IMR-90 (cell line): Measurements from ENCODE around the gene POLR3G. TPM values are rescaled to one million over a fixed set of nuclear protein-coding genes. Genes with fewer than 3 reads are reported as not detected.
A peak's percentile ranks its signal among the peaks of the same experiment; 100 is the strongest.

ENCODE experiments used
- ATAC-seq: fragments of 200-7000 bp; cut with Tn5 transposase; 2 replicates; pipeline ENCODE4 v1.9.1; 2020; ENCODE audit warnings: low read depth, mild to moderate bottlenecking, moderate library complexity
- BruUV-seq: library from RNA; stranded (reverse); fragments of 400-500 nt; replicated peaks from 2 replicates; lab custom pipeline; 2021; lab: Mats Ljungman, UMichigan
- CTCF ChIA-PET: fragments of 300-600 bp; formaldehyde crosslinking; extraction: SDS; loops from one replicate; lab custom pipeline; 2021; ENCODE audit warnings: antibody characterized with exemption; lab: Yijun Ruan, JAX
- POLR2A ChIA-PET: fragments of 300-600 bp; sonication (Branson Sonifier 250); formaldehyde crosslinking; loops from one replicate; lab custom pipeline; 2022; ENCODE audit warnings: antibody characterized with exemption; ENCODE audit not compliant: unreplicated experiment; lab: Charles Lee
- DNase-seq: peaks from one replicate; pipeline ENCODE4 v3.0.0; 2013
- H2AFZ ChIP-seq: replicated peaks from 2 replicates; pipeline ENCODE3; 2013; ENCODE audit warnings: low read length, mild to moderate bottlenecking; ENCODE audit not compliant: poor library complexity
- H2AK5ac ChIP-seq: 2 replicates; pipeline ENCODE4 v1.6.1; 2013; ENCODE audit warnings: low read depth, low read length, inconsistent platforms
- H2AK9ac ChIP-seq: replicated peaks from 2 replicates; pipeline ENCODE3; 2013; ENCODE audit warnings: mild to moderate bottlenecking, low read depth, low read length, moderate library complexity; ENCODE audit not compliant: poor library complexity
- H2BK120ac ChIP-seq: 2 replicates; pipeline ENCODE4 v1.6.1; 2013; ENCODE audit warnings: low read depth, low read length, inconsistent platforms
- H2BK15ac ChIP-seq: 3 replicates; pipeline ENCODE4 v1.6.1; 2013; ENCODE audit warnings: low read depth, low read length, inconsistent platforms
- H2BK20ac ChIP-seq: 2 replicates; pipeline ENCODE4 v1.6.1; 2013; ENCODE audit warnings: low read depth, mild to moderate bottlenecking, inconsistent platforms, low read length, moderate library complexity
- H2BK5ac ChIP-seq: 2 replicates; pipeline ENCODE4 v1.6.1; 2013; ENCODE audit warnings: mild to moderate bottlenecking, low read depth, low read length, inconsistent platforms; ENCODE audit not compliant: poor library complexity, severe bottlenecking
- H3K14ac ChIP-seq: replicated peaks from 2 replicates; pipeline ENCODE4 v1.6.1; 2013; ENCODE audit warnings: low read depth, low read length, inconsistent platforms
- H3K18ac ChIP-seq: 2 replicates; pipeline ENCODE4 v1.6.1; 2013; ENCODE audit warnings: low read depth, low read length, control low read depth
- H3K23ac ChIP-seq: 2 replicates; pipeline ENCODE4 v1.6.1; 2013; ENCODE audit warnings: low read depth, low read length, inconsistent platforms
- H3K27ac ChIP-seq: 2 replicates; pipeline ENCODE4 v1.5.1; 2013; ENCODE audit warnings: mild to moderate bottlenecking, control low read depth, low read length; ENCODE audit not compliant: insufficient read depth
- H3K27me3 ChIP-seq: 2 replicates; pipeline ENCODE4 v1.6.1; 2013; ENCODE audit warnings: low read length; ENCODE audit not compliant: control insufficient read depth, insufficient read depth
- H3K36me3 ChIP-seq: 2 replicates; pipeline ENCODE4 v1.6.1; 2013; ENCODE audit warnings: low read length, mixed read lengths; ENCODE audit not compliant: control insufficient read depth, insufficient read depth
- H3K4ac ChIP-seq: 2 replicates; pipeline ENCODE4 v1.6.1; 2013; ENCODE audit warnings: low read depth, low read length, inconsistent platforms
- H3K4me1 ChIP-seq: 2 replicates; pipeline ENCODE4 v1.6.1; 2013; ENCODE audit warnings: low read length, mixed read lengths; ENCODE audit not compliant: control insufficient read depth, insufficient read depth
- H3K4me2 ChIP-seq: 2 replicates; pipeline ENCODE4 v1.6.1; 2013; ENCODE audit warnings: low read depth, mild to moderate bottlenecking, control low read depth, low read length, moderate library complexity
- H3K4me3 ChIP-seq: 2 replicates; pipeline ENCODE4 v1.5.1; 2013; ENCODE audit warnings: low read depth, mild to moderate bottlenecking, control low read depth, low read length, moderate library complexity; ENCODE audit not compliant: insufficient read depth
- H3K56ac ChIP-seq: 2 replicates; pipeline ENCODE4 v1.6.1; 2013; ENCODE audit warnings: low read length, inconsistent platforms; ENCODE audit not compliant: insufficient read depth; ENCODE audit errors: extremely low read depth
- H3K79me1 ChIP-seq, 2 experiments: 2 replicates each; pipeline ENCODE4 v1.6.1; 2013; ENCODE audit warnings: low read length in 2 of 2, inconsistent platforms in 1 of 2, low read depth in 1 of 2
- H3K9ac ChIP-seq: 2 replicates; pipeline ENCODE4 v1.6.1; 2013; ENCODE audit warnings: low read depth, low read length, control low read depth
- H3K9me1 ChIP-seq: 2 replicates; pipeline ENCODE4 v1.6.1; 2013; ENCODE audit warnings: low read length, inconsistent platforms; ENCODE audit not compliant: insufficient read depth
- H3K9me3 ChIP-seq: 2 replicates; pipeline ENCODE4 v1.6.1; 2013; ENCODE audit warnings: low read length; ENCODE audit not compliant: control insufficient read depth, insufficient read depth
- H4K20me1 ChIP-seq: 2 replicates; pipeline ENCODE4 v1.6.1; 2013; ENCODE audit warnings: low read length, inconsistent platforms; ENCODE audit not compliant: insufficient read depth
- H4K5ac ChIP-seq: 2 replicates; pipeline ENCODE4 v1.6.1; 2013; ENCODE audit warnings: mild to moderate bottlenecking, low read depth, low read length, control low read depth
- H4K8ac ChIP-seq, 2 experiments: 2 replicates each; pipeline ENCODE4 v1.6.1; 2013; ENCODE audit warnings: low read depth in 2 of 2, low read length in 2 of 2, control low read depth in 1 of 2, inconsistent platforms in 1 of 2
- H4K91ac ChIP-seq: 2 replicates; pipeline ENCODE4 v1.6.1; 2013; ENCODE audit warnings: low read depth, low read length, inconsistent platforms; ENCODE audit not compliant: insufficient read depth
- BHLHE40 ChIP-seq: fragments of 150-350 bp; IDR thresholded peaks from 2 replicates; pipeline ENCODE4 v1.6.1; 2016; ENCODE audit warnings: mild to moderate bottlenecking, low read depth, low read length
- CEBPB ChIP-seq: IDR thresholded peaks from 2 replicates; pipeline ENCODE4 v1.6.1; 2012; ENCODE audit warnings: low read depth, low read length, improper control_type of control experiment
- CHD1 ChIP-seq: IDR thresholded peaks from 2 replicates; pipeline ENCODE4 v1.6.1; 2012; ENCODE audit warnings: low read depth, low read length, improper control_type of control experiment
- CTCF ChIP-seq: conservative IDR thresholded peaks from 2 replicates; pipeline ENCODE4 v1.5.1; 2012; ENCODE audit warnings: mild to moderate bottlenecking, low read depth, low read length, improper control_type of control experiment
- FOS ChIP-seq: fragments of 150-350 bp; IDR thresholded peaks from 2 replicates; pipeline ENCODE4 v1.6.1; 2016; ENCODE audit warnings: low read depth, low read length
- MAFK ChIP-seq: IDR thresholded peaks from 2 replicates; pipeline ENCODE4 v1.6.1; 2012; ENCODE audit warnings: low read depth, low read length, improper control_type of control experiment
- MAZ ChIP-seq: IDR thresholded peaks from 2 replicates; pipeline ENCODE4 v1.6.1; 2012; ENCODE audit warnings: low read depth, mild to moderate bottlenecking, low read length, improper control_type of control experiment, moderate library complexity, borderline replicate concordance
- NFE2L2 ChIP-seq: fragments of 150-350 bp; IDR thresholded peaks from 2 replicates; pipeline ENCODE4 v1.6.1; 2016; ENCODE audit warnings: low read depth, mild to moderate bottlenecking, low read length
- POLR2A ChIP-seq: IDR thresholded peaks from 2 replicates; pipeline ENCODE4 v1.6.1; 2012; ENCODE audit warnings: mild to moderate bottlenecking, low read depth, low read length
- RAD21 ChIP-seq: IDR thresholded peaks from 2 replicates; pipeline ENCODE4 v1.6.1; 2012; ENCODE audit warnings: low read length, improper control_type of control experiment
- RCOR1 ChIP-seq: IDR thresholded peaks from 2 replicates; pipeline ENCODE4 v1.6.1; 2012; ENCODE audit warnings: mild to moderate bottlenecking, low read length, improper control_type of control experiment; ENCODE audit not compliant: insufficient replicate concordance
- RFX5 ChIP-seq: IDR thresholded peaks from 2 replicates; pipeline ENCODE4 v1.8.0; 2012; ENCODE audit warnings: low read depth, mild to moderate bottlenecking, low read length, moderate library complexity
- USF2 ChIP-seq: fragments of 150-350 bp; IDR thresholded peaks from 2 replicates; pipeline ENCODE4 v1.6.1; 2017; ENCODE audit warnings: mild to moderate bottlenecking, antibody characterized with exemption, low read length, low read depth
- WGBS, 2 experiments: methylation state at CpG; one replicate each; pipeline versions ENCODE4 v1.1.5 to v1.1.7; 2013; ENCODE audit warnings: missing lambda C conversion rate in 2 of 2; ENCODE audit not compliant: insufficient read length in 1 of 2; ENCODE audit errors: extremely low coverage in 2 of 2; 5-methylcytosine and 5-hydroxymethylcytosine counted together
- dilution Hi-C: fragments of 300-500 bp; cut with HindIII; formaldehyde crosslinking; loops from one replicate; pipeline ENCODE4 v1.14.3; 2018; ENCODE audit warnings: low sequenced_read_pairs; ENCODE audit not compliant: unreplicated experiment
- in situ Hi-C: fragments of 300-500 bp; cut with MboI; formaldehyde crosslinking; loops from 3 replicates; pipeline ENCODE4 v1.14.3; 2019; ENCODE audit warnings: low sequenced_read_pairs, inconsistent platforms, mixed read lengths
- intact Hi-C: fragments of 100-400 bp; cut with micrococcal nuclease; formaldehyde crosslinking; loops from 2 replicates; pipeline ENCODE4 v1.10.0; 2022
- polyA plus RNA-seq, 3 experiments: library from polyadenylated mRNA; depleted of rRNA; stranded (reverse); fragments of >200 nt; gene quantifications; 2 replicates each; pipeline ENCODE4 v1.2.3, GENCODE V29; 2012; ENCODE audit warnings: low replicate concordance in 1 of 3
- total RNA-seq: library from RNA; depleted of rRNA; stranded (reverse); fragments of >200 nt; gene quantifications from 2 replicates; pipeline ENCODE4 v1.2.3, GENCODE V29; 2012
- TF ChIP-seq, protein P1 (sequence below): fragments of 150-350 bp; IDR thresholded peaks from 2 replicates; pipeline ENCODE4 v1.6.1; 2016; ENCODE audit warnings: low read depth, mild to moderate bottlenecking, low read length, moderate library complexity, borderline replicate concordance

The POLR3G gene
- total and polyA plus RNA-seq, 2 of the 4 experiments (the other 2 are of a cell fraction): 10.6 to 11.6 TPM

GRCh38 chr5:90548069-90548593 lies 73.5 kb downstream of the POLR3G start:
- no peak overlapping the region for H2BK20ac ChIP-seq
- no peak overlapping the region for H3K23ac ChIP-seq
- ATAC-seq (no peak), DNase-seq (no peak)
- no peak overlapping the region for H2BK120ac ChIP-seq
- no peak overlapping the region for H4K8ac ChIP-seq
- no peak overlapping the region for H4K91ac ChIP-seq
- H3K27me3 ChIP-seq: peaks cover 2% of the 10 kb centered on the region
- POLR2A ChIA-PET: no interaction called here
- no peak overlapping the region for H3K4me3 ChIP-seq
- no peak overlapping the region for H3K9ac ChIP-seq
- no peak overlapping the region for H3K4me2 ChIP-seq
- in situ Hi-C loops: no loop called here
- no peaks in the 10 kb centered on the region for H4K20me1 ChIP-seq
- H3K9me3 ChIP-seq: no peaks in the 10 kb centered on the region
- no peak overlapping the region for H2AK9ac ChIP-seq
- H3K4me1 ChIP-seq: no peaks in the 10 kb centered on the region
- H3K4ac ChIP-seq: no peak overlapping the region
- no peak overlapping the region for H4K5ac ChIP-seq
- H3K79me1 ChIP-seq: no peaks in the 10 kb centered on the region
- TF ChIP-seq MAZ (no peak), USF2 (no peak), MAFK (no peak), RCOR1 (no peak), FOS (no peak), BHLHE40 (no peak), CHD1 (no peak), NFE2L2 (no peak), CEBPB (no peak), CTCF (no peak), RAD21 (no peak), POLR2A (no peak), RFX5 (no peak)
- TF ChIP-seq, protein P1, sequence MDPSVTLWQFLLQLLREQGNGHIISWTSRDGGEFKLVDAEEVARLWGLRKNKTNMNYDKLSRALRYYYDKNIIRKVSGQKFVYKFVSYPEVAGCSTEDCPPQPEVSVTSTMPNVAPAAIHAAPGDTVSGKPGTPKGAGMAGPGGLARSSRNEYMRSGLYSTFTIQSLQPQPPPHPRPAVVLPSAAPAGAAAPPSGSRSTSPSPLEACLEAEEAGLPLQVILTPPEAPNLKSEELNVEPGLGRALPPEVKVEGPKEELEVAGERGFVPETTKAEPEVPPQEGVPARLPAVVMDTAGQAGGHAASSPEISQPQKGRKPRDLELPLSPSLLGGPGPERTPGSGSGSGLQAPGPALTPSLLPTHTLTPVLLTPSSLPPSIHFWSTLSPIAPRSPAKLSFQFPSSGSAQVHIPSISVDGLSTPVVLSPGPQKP: no peak
- intact Hi-C loops: no loop called here
- no peaks in the 10 kb centered on the region for H3K36me3 ChIP-seq
- dilution Hi-C loops: no loop called here
- H2BK15ac ChIP-seq: no peak overlapping the region
- no peak overlapping the region for H3K18ac ChIP-seq
- BruUV-seq: no TSS peak
- no peak overlapping the region for H3K14ac ChIP-seq
- no peak overlapping the region for H2AK5ac ChIP-seq
- CTCF ChIA-PET: interaction anchor here (0.8 kb wide), 1 partner anchor 109 kb away, joined by 4 read pairs; no protein-coding TSS in a partner anchor
- no peaks in the 10 kb centered on the region for H3K9me1 ChIP-seq
- WGBS, 2 experiments: no CpG with 5 or more reads among the region's 5 CpGs
- H2AFZ ChIP-seq: peak overlapping the region; percentile 50
- no peak overlapping the region for H3K27ac ChIP-seq
- H3K56ac ChIP-seq: no peak overlapping the region
- H2BK5ac ChIP-seq: no peak overlapping the region
